Lower leg skin (tissue), 3 donors: Measurements from ENCODE around the gene PRKCZ.

ENCODE experiments used
- CTCF ChIP-seq, 3 donors: fragments of 450-650 bp; IDR thresholded peaks; one replicate each; pipeline ENCODE4 v1.5.1; 2016; ENCODE audit warnings: antibody characterized with exemption in 3 of 3, mild to moderate bottlenecking in 3 of 3, moderate library complexity in 2 of 3
- POLR2A ChIP-seq, 2 donors: fragments of 450-650 bp; IDR thresholded peaks; one replicate each; pipeline ENCODE4 v1.6.1; 2016 to 2017; ENCODE audit warnings: antibody characterized with exemption in 2 of 2, mild to moderate bottlenecking in 1 of 2, moderate library complexity in 1 of 2

DNA sequence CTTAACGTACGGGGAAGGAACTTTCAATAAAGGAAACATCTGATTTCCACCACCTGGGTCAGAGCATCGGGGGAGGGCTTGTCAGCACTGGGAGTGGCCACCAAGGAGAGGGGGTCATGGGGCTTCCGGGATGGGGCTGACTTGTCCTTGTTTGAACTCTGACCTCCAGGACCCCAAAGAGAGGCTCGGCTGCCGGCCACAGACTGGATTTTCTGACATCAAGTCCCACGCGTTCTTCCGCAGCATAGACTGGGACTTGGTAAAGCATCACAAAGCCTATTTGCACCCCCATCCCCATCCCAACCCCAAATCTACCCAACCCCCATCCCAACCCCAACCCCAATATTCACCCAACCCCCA, 124.8 kb downstream of the PRKCZ start:
- TF ChIP-seq CTCF (IDR thresholded peaks at IDR 0.05) (no peak), POLR2A (IDR thresholded peaks at IDR 0.05) (no peak)
